ENCODE measurements around the gene ATP6V1D.
"Not testable (repeated sequence)": the region's sequence is repeated elsewhere in the genome, so short reads cannot be mapped to it uniquely, and the experiment has no call there.

Gene ATP6V1D

DNA sequence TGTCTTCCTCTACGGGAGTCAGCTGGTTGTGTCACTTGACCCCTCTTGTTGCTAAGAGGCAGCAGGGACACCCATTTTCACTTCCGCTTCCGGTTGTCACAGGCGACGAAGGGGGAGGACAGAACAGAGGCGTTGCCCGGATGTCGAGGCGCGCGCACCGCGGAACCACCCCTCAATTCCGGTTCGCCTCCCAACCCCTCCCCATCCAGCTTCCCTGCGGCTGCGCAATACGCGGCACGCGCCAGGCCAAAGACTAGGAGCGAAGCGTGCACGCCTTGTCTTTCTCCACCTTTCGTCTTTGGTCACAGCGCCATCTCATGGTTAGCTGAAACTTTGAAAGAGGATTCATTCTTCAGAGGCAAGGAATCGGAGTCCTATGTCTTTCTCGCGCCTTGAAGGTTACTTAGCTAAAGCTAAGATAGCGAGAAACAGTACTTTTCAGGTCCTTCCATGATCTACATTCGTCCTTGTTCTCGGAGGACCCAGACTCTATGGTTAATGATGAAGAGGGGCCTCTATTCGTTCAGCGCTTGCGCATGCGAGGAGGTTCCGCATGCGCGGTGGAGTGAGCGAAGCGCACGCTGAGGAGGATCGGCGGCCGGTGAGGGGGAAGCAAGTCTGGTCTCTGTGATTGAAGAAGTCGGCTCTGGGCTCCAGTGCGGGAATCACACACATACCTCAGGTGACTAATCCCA, at the start of gene ATP6V1D, which contains the start of gene EIF2S1:
Gene ATP6V1D, minus strand, starts transcription at position 30 of the 695 bp plus-strand sequence. CDS start 106 bp downstream, outside the sequence.
Gene EIF2S1, plus strand, starts transcription at position 554 of the 695 bp plus-strand sequence. CDS start 4,440 bp downstream, outside the sequence.
- DNase-seq: peak; percentile 94

DNA sequence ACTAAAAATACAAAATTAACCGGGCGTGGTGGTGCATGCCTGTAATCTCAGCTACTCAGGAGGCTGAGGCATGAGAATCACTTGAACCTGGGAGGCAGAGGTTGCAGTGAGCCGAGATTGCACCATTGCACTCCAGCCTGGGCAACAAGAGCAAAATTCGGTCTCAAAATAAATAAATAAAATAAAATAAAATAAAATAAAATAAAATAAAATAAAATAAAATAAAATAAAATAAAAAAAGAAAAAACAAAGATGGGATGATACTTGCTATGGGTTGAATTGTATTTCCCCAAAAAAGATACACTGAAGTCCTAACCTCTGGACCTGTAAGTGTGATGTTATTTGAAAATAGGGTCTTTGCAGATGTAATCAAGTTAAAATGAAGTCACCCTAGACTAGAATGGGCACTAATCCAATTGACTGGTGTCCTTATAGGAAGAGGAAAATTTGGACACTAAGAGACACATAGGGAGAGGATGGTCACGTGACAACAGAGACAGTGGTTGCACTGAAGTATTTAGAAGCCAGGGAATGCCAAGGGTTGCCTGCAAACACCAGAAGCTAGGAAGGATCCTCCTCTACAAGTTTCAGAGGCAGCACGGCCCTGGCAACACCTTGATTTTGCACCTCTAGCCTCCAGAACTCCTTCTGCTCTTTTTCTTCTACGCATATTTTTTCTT, 48.7 kb upstream of the ATP6V1D start:
- not testable (repeated sequence) for DNase-seq

DNA sequence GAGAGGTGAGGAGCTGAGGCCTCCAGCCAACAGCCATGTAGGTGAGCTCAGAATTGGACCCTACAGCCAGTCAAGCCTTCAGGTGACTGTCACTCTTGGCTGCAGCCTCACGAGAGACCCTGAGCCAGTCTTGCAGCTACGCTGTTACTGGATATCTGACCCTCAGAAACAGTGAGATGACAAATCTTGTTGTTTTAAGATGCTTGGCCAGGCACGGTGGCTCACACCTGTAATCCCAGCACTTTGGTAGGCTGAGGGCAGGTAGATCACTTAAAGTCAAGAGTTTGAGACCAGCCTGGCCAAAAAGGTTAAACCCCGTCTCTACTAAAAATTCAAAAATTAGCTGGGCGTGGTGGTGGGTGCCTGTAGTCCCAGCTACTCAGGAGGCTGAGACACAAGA, 46.2 kb upstream of the ATP6V1D start:
- DNase-seq: no peak

- DNase-seq: no peak
Measured at GRCh38 chr14:67400434-67400833, 40.8 kb upstream of the ATP6V1D start.

DNA sequence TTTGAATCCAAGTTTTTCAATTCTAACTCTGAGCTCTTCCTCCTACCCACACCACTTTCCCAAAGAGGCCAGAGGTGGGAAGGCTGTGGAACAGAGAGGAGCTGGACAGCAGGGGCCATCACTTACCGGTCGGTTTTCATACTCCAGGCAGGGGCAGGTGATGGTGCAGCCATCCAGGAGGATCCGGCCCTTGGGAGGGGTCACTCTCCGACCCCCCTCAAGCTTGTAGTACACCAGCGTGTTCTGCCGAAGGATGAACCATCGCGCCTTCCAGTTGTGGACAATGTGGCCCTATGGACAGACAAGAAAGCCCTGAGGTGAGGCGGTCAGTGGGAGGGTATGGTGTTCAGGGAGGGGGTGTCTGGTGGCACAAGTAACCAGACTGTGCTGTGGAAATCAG, 37.9 kb upstream of the ATP6V1D start:
- DNase-seq: no peak

GRCh38 chr14:67396381-67396970, 36.9 kb upstream of the ATP6V1D start:
- no peak for DNase-seq

DNA sequence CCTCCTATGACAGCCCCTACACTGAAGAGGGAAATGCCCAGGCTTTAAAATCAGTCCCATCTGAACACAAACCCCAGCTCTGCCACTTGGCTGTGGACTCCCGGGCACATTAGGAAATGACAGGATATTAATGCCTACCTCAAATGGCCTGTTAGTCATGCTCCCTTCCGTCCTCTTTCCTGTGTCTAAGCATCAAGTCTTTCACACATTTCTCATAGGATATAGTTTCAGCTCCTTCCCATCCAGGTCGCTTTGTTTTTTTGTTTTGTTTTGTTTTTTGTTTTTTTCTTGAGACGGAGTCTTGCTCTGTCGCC, 36.2 kb upstream of the ATP6V1D start:
- no peak for DNase-seq

GRCh38 chr14:67395086-67395875, 35.7 kb upstream of the ATP6V1D start:
- no peak for DNase-seq

DNA sequence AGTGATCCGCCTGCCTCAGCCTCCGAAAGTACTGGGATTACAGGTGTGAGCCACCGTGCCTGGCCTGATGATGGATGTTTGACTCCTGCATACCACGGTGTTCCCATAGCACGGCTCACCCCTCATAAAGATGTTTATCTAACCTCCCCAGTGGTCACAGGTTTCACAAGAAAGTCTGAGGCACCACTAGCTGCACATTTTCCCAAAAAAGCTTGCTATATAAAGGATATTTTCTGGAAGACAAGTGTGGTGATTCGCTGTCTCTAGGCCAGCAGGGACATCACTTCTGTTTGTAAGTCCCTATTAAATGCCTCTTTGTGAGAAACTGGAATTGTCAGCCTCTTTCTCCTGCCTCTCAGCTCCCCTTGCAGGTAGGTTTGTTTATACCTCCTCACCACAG, 34.1 kb upstream of the ATP6V1D start:
- no peak for DNase-seq

DNA sequence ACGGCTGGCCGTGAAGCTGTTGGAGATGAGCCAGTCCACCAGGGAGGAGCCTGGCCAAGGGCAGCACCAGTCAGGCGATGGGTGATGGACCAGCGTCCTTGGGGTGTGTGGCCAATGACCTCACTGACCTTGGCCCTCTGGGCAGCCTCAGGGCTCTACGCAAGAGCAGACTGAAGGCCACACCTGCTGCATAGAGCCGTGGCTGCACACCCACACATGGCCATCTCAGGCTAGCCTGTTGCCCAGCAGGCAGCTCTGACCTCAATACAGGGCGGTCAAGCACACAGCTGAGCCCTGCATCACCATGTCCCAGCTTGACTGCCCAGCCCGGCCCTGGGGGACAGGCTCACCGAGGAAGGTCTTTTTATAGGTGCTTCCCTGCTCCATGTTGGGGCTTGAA, 33.2 kb upstream of the ATP6V1D start:
- DNase-seq: no peak

- DNase-seq: no peak
Measured at GRCh38 chr14:67392123-67392522, 32.5 kb upstream of the ATP6V1D start.

GRCh38 chr14:67391268-67391667, 31.7 kb upstream of the ATP6V1D start:
- no peak for DNase-seq

DNA sequence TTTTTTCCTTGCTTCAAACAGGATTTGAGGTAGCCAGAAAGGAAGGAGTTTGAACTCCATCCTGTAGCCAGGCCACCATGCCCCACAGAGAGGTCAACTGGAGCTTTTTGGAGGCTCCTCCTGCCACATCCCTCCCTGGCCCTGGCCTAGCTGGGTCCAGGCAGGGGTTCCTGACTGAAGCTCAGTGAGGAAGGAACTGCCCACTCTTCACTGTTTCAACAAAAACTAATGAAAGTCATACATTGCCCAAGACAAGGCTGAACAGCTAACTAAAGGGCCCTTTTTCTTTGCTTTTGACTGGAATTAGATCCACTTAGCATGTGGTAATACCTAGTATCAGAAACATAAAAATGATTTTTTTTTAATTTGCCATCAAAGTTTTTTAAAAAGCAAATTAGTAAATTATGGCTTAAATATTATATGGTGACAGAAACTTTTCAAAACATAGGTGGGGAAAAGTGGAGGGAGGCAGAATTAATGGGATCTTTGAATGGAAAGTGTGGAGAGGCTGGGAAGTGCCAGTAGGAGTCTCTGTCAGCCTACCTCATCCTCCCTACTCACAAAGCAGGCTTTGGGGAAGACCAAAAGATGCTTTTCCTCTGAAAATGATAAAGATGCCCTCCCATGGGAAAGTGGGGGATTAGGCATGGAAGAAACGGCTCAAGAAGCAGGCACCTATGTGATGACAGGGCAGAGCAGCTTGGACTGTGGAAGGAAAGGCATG, 30.4 kb upstream of the ATP6V1D start:
- DNase-seq: no peak

- no peak for DNase-seq
Measured at GRCh38 chr14:67389275-67389674, 29.7 kb upstream of the ATP6V1D start.

DNA sequence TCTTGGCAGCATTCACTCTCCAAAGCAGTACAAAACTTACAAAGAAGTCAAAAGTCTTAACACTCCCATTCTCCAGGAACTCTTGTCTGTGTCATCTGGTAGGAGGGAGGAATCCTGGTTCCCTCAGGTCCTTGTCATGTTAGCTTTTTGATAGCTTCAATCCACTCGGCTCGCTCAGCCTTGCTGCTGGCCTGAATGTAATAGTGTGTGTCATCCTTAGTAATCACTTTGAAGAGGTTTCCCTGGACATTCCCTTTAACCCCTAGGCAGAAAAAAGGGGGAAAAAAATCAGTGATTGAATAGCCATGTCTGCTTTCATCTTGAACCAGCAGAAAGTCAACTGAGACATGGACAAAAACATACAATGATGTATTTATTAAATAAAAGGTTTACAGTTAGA, 27.6 kb upstream of the ATP6V1D start:
- no peak for DNase-seq

DNA sequence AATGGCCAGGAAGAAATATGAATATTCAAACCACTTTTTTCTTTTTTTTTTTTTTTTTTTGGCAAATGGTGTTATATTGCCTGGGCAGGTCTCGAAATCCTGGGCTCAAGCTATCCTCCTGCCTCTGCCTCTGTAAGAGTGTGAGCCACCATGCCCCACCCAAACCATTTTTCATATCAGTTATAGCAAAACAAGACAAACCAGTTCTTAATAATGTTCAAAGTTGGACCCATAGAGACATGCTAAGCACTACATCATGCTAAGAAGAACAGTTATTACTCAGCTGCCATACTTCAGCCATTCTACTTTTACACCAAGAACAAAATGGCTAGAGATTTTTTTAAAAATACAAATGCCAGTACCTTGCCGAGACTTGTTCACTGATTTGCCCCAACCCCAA, 26.0 kb upstream of the ATP6V1D start:
- DNase-seq: no peak

DNA sequence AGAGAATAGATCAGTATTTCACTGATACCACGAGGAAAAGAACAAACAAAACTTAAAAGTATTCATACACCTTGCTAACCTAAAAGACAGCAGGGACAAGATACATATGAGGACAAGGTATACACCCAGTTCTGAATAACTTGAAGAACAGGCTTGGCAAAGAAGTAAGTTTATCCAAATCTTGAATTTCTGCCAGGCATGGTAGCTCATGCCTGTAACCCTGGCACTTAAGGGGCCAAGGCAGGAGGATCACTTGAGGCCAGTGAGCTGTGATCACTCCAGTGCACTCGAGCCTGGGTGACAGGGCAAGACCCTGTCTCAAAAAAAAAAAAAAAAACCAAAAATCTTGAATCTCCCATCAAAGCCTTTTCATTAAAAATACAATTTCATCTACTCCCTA, 25.5 kb upstream of the ATP6V1D start:
- no peak for DNase-seq

DNA sequence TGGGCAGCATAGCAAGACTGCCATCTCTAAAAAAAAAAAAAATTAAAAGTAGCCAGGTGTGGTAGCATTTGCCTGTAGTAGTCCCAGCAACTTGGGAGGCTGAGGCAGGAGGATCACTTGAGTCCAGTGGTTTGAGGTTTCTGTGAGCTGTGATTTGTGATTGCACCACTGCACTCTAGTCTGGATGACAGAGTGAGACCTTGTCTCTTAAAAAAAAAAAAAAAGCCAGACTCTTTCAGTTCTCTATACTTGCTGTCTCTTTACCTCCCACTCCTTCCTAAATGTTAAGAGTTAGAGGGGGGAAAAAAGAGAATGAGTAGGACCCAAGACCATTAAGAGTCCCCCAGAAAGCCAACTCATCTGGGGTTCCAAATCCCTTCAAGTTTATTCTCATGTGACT, 18.3 kb upstream of the ATP6V1D start:
- DNase-seq: no peak

DNA sequence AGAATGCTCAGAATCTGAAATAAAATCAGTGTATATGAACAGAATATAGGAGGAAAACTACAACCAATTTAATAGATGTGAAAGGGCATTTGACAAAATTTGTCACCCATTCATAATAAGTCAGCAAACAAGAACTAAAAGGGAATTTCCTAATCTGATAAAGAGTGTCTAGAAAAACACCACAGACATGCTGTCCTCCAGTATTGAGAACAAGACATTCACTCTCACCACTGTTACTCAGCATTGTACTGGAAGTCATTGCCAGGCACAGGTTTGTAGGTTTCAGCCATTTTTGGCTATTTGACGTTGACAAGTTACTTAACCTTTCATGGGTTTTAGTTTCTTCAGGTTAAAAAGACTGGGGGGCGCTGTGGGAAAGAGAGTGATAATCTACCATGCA, 13.7 kb upstream of the ATP6V1D start:
- no peak for DNase-seq

GRCh38 chr14:67372833-67373232, 13.2 kb upstream of the ATP6V1D start:
- no peak for DNase-seq

DNA sequence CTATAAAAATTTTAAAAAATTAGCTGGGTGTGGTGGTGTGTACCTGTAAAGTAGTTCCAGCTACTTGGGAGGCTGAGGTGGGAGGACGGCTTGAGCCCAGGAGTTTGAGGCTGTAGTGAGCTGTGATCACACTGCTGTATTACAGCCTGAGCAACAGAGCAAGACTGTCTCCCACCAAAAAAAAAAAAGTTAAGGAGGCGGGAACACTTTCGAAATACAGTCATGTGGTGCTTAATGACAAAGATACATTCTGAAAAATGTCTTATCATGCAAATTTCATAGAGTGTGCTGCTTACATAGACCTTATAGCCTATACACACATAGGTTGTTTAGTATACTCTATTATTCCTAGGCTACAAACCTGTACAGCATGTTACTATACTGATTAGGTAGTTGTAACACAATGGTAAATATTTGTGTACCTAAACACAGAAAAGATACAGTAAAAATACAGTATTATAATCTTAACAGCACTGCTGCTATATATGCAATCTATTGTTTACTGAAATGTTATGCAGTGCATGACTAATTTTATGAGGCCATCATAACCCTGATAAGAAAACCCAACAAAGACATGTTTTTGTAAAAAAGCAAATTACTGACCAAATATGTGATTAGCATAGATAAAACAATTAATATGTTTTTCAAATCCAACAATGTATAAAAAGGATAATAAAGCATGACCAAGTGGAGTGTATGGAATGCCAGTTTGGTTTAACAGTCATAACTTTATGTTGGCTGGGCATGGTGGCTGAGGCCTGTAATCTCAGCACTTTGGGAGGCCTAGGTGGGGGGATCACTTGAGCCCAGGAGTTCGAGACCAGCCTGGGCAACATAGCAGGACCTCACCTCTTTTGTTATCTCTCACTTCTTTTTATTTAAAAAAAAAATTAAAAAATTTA, 11.9 kb upstream of the ATP6V1D start:
- no peak for DNase-seq

DNA sequence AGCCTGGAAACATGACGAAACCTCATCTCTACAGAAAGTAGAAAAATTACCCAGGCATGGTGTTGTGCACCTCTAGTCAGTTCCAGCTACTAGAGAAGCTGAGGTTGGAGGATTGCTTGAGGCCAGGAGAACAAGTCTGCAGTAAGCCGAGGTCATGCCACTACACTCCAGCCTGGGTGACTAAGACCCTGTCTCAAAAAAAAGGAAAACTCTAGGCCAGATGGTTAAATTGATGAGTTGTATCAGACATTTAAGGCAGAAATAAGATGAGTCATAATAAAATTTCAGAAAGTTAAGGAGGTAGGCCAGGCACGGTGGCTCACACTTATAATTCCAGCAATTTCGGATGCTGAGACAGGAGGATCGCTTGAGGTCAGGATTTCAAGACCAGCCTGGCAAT, 11.2 kb upstream of the ATP6V1D start:
- DNase-seq: no peak
